ENCODE results near the gene PTPRZ1. TPM values are rescaled to one million over a fixed set of nuclear protein-coding genes. Genes with fewer than 3 reads are reported as not detected.

PTPRZ1 gene
- total and polyA plus RNA-seq, 10 of the 15 experiments (the other 5 are each of a cell fraction or from before 2014, with no cell fraction given): 0.05 to 0.21 (median 0.11) TPM; not detected in 7

GRCh38 chr7:121831801-121832200 is 41.2 kb upstream of the PTPRZ1 start:
- Histone ChIP-seq H3K27ac (ENCODE audit: control insufficient read depth, insufficient read depth) (no peak overlapping the region), H3K4me1 (ENCODE audit: control insufficient read depth, insufficient read depth, low read length) (no peaks in the 10 kb centered on the region), H2AFZ (ENCODE audit: control insufficient read depth, low read depth, low read length) (no peak overlapping the region), H3K4me2 (ENCODE audit: control insufficient read depth, insufficient read depth) (no peak overlapping the region), H3K9ac (ENCODE audit: control insufficient read depth, insufficient read depth, low read length) (no peak overlapping the region), H3K27me3 (replicated peaks in 1 of 2; ENCODE audit: control insufficient read depth in 2 of 2, insufficient read depth in 2 of 2, low read length in 1 of 2) (no peaks in the 10 kb centered on the region), H3K36me3 (ENCODE audit: control insufficient read depth in 2 of 2, insufficient read depth in 2 of 2, low read length in 1 of 2) (no peaks in the 10 kb centered on the region), H3K4me3 (no peak overlapping the region), H3K9me3 (replicated peaks; ENCODE audit: control insufficient read depth, insufficient read depth, low read length) (no peaks in the 10 kb centered on the region), H3K79me2 (ENCODE audit: control insufficient read depth, insufficient read depth, low read length) (no peaks in the 10 kb centered on the region), H4K20me1 (ENCODE audit: control insufficient read depth, insufficient read depth) (no peaks in the 10 kb centered on the region)
- in situ Hi-C loops (cut with MboI) (no loop called here), intact Hi-C loops (cut with micrococcal nuclease; ENCODE audit: unreplicated experiment) (no loop called here)
- ChIA-PET CTCF (no interaction called here), POLR2A (no interaction called here), SMC1A (ENCODE audit: uncharacterized antibody, unreplicated experiment) (no interaction called here), RAD21 (ENCODE audit: unreplicated experiment) (no interaction called here)
- DNase-seq (ENCODE audit: low read depth, low spot score) (no peak), FAIRE-seq (no peak), ATAC-seq (no peak)
- 19% methylated on average over 5 of the region's 5 CpGs for WGBS (ENCODE audit: insufficient coverage, insufficient replicate concordance, low lambda C conversion rate, missing lambda C conversion rate)
- no TSS peak for BruUV-seq (replicated peaks)
- TF ChIP-seq, protein P1, sequence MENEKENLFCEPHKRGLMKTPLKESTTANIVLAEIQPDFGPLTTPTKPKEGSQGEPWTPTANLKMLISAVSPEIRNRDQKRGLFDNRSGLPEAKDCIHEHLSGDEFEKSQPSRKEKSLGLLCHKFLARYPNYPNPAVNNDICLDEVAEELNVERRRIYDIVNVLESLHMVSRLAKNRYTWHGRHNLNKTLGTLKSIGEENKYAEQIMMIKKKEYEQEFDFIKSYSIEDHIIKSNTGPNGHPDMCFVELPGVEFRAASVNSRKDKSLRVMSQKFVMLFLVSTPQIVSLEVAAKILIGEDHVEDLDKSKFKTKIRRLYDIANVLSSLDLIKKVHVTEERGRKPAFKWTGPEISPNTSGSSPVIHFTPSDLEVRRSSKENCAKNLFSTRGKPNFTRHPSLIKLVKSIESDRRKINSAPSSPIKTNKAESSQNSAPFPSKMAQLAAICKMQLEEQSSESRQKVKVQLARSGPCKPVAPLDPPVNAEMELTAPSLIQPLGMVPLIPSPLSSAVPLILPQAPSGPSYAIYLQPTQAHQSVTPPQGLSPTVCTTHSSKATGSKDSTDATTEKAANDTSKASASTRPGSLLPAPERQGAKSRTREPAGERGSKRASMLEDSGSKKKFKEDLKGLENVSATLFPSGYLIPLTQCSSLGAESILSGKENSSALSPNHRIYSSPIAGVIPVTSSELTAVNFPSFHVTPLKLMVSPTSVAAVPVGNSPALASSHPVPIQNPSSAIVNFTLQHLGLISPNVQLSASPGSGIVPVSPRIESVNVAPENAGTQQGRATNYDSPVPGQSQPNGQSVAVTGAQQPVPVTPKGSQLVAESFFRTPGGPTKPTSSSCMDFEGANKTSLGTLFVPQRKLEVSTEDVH (IDR thresholded peaks at IDR 0.05; ENCODE audit: low read depth, partially characterized antibody): no peak
- no peak for TF ChIP-seq POU2F2 (IDR thresholded peaks at IDR 0.05; ENCODE audit: borderline replicate concordance, low read depth, low read length)
- TF ChIP-seq TBL1XR1 (IDR thresholded peaks at IDR 0.05; ENCODE audit: low read depth, low read length): no peak
- no peak for TF ChIP-seq NFYB (IDR thresholded peaks at IDR 0.05; ENCODE audit: insufficient read depth, low read depth, low read length)
- TF ChIP-seq RELA (IDR thresholded peaks at IDR 0.05; ENCODE audit: borderline replicate concordance, partially characterized antibody): no peak
- no peak for TF ChIP-seq BRCA1 (IDR thresholded peaks at IDR 0.05; ENCODE audit: low read depth, low read length)
- no peak for TF ChIP-seq ZNF622 (IDR thresholded peaks at IDR 0.05)
- no peak for TF ChIP-seq ZNF274 (IDR thresholded peaks at IDR 0.05; ENCODE audit: insufficient read depth, insufficient read length)
- TF ChIP-seq EZH2 (IDR thresholded peaks at IDR 0.05; ENCODE audit: borderline replicate concordance, control insufficient read depth, low read depth, low read length): no peak
- TF ChIP-seq ESRRA (IDR thresholded peaks at IDR 0.05; ENCODE audit: low read length): no peak
- TF ChIP-seq SREBF2 (IDR thresholded peaks at IDR 0.05; ENCODE audit: low read length): no peak
- no peak for TF ChIP-seq MEF2A (IDR thresholded peaks at IDR 0.05; ENCODE audit: insufficient read depth, low read depth, low read length)
- no peak for TF ChIP-seq CREM (IDR thresholded peaks at IDR 0.05; ENCODE audit: low read depth)
- TF ChIP-seq BCL3 (IDR thresholded peaks at IDR 0.05; ENCODE audit: borderline replicate concordance, insufficient read depth, low read depth, low read length, poor library complexity, severe bottlenecking): no peak
- no peak for TF ChIP-seq CBX5 (IDR thresholded peaks at IDR 0.05; ENCODE audit: low read depth)
- no peak for TF ChIP-seq EGR1 (IDR thresholded peaks at IDR 0.05; ENCODE audit: borderline replicate concordance in 1 of 2, low read depth in 2 of 2, low read length in 2 of 2)
- TF ChIP-seq NFYA (IDR thresholded peaks at IDR 0.05; ENCODE audit: borderline replicate concordance, low read depth, low read length): no peak
- TF ChIP-seq PKNOX1 (IDR thresholded peaks at IDR 0.05): no peak
- no peak for TF ChIP-seq NR2F1 (conservative IDR thresholded peaks at IDR 0.05)

Data from GM12878 (cell line).